Measurements from ENCODE around the gene SCARB1.

The SCARB1 gene

GRCh38 chr12:124755801-124756148 is 107.9 kb downstream of the SCARB1 start:
- no peak for DNase-seq

GRCh38 chr12:124754949-124755800 is 108.5 kb downstream of the SCARB1 start:
- peak; percentile 96 for DNase-seq

GRCh38 chr12:124754491-124754890 is 109.2 kb downstream of the SCARB1 start:
- DNase-seq, result no peak

- DNase-seq, result no peak
Measured at GRCh38 chr12:124753993-124754392, 109.7 kb downstream of the SCARB1 start.

- DNase-seq, result peak; percentile 81
Measured at GRCh38 chr12:124753228-124753591, 110.5 kb downstream of the SCARB1 start.

DNA sequence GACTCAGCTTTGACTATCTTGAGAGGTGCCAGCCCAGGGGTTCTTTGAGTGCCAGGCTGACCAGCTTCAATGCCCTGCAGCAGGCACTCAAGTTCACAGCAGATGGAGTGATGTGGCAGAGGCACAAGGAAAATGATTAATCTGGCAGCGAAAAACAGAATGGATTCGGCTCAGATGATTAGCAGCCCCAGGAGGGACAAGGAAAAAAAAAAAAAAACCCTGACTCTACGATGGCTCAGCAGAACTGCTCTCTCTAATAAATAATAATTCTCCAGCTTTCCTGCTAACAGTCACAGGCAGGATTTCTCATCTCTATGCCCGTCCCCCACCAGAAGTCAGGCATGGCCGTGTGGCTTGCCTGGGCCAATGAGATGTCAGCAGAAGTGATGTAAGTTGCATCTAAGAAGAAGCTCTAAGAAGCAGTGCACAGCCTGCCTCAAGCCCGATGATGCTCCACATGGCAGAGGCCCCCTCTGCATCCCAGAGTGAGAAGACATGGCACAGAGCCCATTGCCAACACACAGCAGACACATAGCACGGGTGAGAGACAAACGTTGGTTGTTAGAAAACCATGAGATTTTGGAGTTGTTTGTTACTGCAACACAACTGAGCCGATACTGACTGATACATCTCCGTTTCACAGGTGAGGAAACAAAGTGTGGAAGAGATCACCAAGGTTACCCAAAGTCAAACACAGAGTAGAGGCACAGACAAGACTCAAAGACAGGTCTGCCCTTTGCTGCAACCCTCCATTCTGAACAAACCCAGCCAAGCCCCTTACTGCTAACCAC is 111.0 kb downstream of the SCARB1 start:
- peak; percentile 95 for DNase-seq

DNA sequence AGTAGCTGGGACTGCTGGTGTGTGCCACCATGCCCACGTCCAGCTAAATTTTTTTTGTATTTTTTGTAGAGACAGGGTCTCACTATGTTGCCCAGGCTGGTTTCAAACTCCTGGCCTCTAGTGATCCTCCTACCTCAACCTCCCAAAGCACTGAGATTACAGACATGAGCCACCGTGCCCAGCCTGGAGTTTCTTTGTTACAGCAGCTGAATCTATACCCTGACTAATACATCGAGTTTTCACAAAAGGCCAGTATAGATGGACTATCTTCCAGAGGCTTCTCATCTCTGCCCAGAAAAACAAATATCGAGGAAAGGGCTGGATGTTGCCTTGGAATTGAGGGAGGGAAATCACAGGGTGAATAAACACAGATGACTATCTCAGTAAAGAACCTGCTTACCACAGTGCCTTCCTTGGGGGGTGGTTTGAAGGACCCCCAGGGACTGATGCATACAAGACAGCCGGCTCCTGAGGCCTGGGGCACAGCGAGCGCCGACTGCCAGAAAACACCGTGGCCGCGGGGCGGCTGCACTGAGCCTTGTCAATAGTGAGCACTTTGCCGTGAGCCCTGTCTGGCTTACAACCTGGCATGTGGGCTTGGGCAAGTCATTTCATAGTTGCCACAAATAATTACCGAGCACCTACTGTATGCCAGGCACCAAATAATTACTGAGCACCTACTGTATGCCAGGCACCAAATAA is 111.9 kb downstream of the SCARB1 start:
- DNase-seq, result no peak

DNA sequence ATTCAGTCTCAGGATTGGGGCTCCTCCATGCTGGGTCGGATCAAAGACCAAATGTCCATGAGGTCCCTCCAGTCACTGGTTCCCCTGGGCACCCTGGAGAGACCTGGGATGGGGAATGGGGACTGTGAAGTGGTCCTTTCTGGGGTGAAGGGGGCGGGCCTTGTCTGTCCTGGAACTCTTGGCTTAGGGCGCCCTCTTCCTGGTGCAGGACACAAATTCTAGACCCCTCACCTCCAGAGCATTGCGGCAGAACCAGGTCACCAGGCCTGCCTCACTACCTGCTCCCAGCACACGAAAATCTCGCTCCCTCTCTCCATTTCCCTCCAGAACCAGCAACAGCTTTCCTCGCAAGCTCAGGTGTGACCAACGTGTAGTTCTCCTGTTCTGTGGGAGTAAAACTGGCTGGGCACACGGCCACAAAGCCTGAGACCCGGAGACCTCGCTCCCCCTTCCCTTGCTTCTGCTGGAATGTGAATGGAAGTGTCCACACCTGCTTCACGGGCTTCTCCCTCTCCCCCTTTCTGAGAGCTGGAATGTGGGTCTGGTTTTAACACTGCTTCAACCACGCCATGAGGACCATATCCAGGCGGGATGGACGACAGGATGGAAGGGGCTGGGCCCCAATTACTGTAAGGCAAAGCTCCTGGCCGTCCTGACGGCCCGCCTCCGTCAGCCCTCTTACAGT is 112.7 kb downstream of the SCARB1 start:
- no peak for DNase-seq

- DNase-seq, result no peak
Measured at GRCh38 chr12:124750149-124750656, 113.5 kb downstream of the SCARB1 start.

DNA sequence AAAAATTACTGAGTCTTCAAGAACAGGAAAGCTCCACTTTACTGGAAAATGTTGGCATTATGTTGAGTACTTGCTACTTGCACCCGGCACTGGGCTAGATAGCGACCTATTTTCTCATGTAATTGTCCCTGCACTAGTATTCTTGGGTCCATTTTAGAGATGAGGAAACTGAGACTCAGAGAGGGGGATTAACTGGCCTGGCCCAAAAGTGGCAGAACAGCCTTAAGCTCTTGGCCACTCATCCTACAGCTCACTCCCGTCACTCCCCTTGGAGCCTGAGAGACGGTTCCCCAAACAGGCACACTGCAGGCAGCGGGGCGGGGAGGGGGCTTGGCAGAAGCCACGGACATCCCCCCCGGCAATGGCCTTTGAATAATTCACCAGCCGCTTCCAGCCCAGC is 113.9 kb downstream of the SCARB1 start:
- no peak for DNase-seq

DNA sequence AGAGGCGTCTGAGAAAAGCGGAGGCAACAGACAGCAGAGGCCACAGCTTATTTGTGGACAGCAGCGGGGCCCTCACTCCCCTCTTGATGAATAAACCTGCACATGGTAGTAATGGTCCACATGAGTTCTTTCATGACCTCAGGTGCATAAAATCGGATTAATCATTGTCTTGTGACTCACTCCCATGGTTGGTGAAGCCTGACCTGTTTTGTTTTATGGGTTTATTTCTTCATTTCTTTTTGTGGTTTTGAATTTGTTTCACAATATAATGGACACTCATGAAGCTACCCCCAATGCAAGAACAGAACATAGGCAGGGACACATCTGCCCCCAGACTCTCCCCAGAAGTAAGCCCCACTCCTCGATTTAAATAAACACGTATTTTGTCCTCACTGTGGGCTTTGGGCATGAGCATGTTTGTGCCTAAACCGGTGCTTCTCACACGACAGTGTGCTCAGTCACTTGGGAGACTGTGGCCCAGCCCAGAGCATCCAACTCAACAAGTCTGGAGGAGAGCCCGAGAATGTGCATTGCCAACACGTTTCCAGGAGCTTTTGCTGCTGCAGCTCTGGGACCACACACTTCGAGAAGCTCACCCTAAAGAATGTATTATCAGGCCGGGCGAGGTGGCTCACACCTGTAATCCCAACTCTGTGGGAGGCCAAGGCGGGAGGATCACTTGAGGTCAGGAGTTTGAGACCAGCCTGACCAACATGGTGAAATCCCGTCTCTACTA is 116.1 kb downstream of the SCARB1 start:
- DNase-seq, result no peak

GRCh38 chr12:124746649-124747425 is 116.8 kb downstream of the SCARB1 start:
- no peak for DNase-seq

DNA sequence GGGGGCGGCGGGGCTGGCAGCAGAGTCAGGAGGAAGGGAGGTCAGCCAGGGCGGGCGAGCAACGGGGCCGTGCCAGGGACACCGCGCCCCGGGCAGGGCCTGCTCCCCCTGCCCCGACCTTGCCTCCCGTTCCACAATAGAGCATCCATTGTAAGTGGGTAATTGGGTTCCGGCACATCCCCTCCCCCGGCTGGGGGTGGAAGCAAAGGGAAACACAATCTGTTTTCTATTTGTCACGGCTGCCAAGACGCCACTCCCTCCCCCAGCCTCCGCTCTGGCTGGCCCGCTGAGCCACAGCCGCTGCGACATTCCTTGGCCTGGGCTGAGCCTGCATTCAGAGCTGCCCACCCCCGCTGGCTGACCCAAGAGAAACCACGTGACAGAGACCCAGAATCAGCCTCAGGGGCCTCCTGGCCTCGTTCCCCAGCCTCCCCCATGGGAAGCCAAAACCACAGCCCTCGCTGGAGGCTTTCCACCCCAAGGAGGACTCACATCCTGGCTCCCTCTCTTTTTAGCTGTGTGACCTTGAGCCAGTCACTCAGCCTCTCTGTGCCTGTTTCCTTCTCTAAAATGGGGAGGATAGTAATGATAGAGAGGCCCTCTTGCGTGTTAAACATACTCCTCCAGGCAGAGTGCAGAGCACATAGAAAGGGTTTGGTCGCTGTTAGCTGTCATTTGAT is 117.6 kb downstream of the SCARB1 start:
- DNase-seq, result peak; percentile 91

- no peak for DNase-seq
Measured at GRCh38 chr12:124745465-124745890, 118.2 kb downstream of the SCARB1 start.

- DNase-seq, result no peak
Measured at GRCh38 chr12:124744659-124745464, 118.8 kb downstream of the SCARB1 start.

- DNase-seq, result no peak
Measured at GRCh38 chr12:124744273-124744640, 119.4 kb downstream of the SCARB1 start.

DNA sequence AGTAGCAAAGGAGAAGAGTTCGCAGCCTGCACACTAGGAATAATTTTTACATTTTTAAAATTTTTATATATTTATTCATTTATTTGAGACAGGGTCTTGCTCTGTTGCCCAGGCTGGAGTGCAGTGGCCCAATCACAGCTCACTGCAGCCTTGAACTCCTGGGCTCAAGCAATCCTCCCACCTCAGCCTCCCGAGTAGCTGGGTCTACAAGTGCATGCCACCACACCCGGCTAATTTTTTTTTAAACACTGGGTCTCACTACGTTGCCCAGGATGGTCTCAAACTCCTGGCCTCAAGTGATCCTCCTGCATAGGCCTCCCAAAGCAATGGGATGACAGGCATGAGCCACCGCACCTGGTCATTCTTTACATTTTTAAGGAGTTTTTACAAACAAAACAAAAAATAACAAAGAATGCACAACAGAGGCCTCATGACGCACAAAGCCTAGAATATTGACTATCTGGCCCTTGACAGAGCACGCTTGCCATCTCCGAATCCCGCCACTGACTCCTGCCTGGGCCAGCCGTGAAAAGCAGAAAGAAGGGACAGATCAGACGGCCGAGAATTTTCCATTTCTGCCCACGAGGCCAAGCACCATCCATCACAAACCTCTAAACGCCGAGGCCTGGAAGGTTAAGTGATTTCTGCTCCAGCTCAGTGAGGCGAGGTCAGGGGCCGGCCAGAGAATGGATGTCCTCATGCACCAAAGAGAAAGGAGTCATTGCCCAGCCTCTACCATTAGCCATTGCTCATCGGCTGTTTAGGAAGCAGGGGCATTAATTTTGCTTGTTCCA is 120.0 kb downstream of the SCARB1 start:
- no peak for DNase-seq

GRCh38 chr12:124742678-124743077 is 121.0 kb downstream of the SCARB1 start:
- DNase-seq, result no peak

DNA sequence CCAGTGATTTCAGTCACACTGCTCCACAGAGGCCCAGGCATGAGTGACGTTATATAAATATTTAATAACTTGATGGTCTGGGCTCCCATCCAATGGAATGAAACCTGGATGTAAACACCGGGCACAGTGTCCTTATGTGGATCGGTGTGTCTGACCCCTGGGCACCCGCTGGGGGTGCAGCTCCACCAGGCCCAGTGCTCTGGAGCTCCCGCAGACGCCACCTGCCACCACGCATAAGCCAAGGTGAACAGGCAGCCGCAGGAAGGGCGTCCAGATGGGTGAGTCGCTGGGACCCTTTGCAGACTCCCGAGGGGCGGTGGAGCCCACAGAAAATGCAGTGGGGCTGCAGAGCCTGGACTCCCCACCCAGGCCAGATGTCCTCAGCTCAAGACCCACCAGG is 121.6 kb downstream of the SCARB1 start:
- peak; percentile 64 for DNase-seq
